ENCODE results near the gene GPR139.

The GPR139 gene

GRCh38 chr16:20073203-20074098 lies at the start of gene GPR139:
GPR139 (minus strand) TSS chr16:20073890; CDS start chr16:20073616, 274 bp downstream.
- Histone ChIP-seq H3K9me3 (ENCODE audit: control insufficient read depth, insufficient read depth, low read length) (peaks cover under 1% of the 10 kb centered on the region; the same call in 1 of the 2 replicates), H3K4me1 (ENCODE audit: insufficient read depth, low read length) (peaks cover 12% of the 10 kb centered on the region), H3K36me3 (ENCODE audit: insufficient read depth, low read length) (no peaks in the 10 kb centered on the region), H3K9ac (ENCODE audit: low read depth, low read length) (peak within 1 kb of the TSS; percentile 73)

GRCh38 chr16:20122011-20122410 lies 48.3 kb upstream of the GPR139 start:
- no peak overlapping the region for H3K9ac ChIP-seq (ENCODE audit: low read depth, low read length)
- 0 out of 2 replicates have a peak, but pooled peaks cover 5% of the 10 kb centered on the region for H3K9me3 ChIP-seq (ENCODE audit: control insufficient read depth, insufficient read depth, low read length)
- H3K4me1 ChIP-seq (ENCODE audit: insufficient read depth, low read length): no peaks in the 10 kb centered on the region
- H3K36me3 ChIP-seq (ENCODE audit: insufficient read depth, low read length): no peaks in the 10 kb centered on the region

GRCh38 chr16:20114356-20114755 lies 40.7 kb upstream of the GPR139 start:
- Histone ChIP-seq H3K9ac (ENCODE audit: low read depth, low read length) (no peak overlapping the region), H3K36me3 (ENCODE audit: insufficient read depth, low read length) (no peaks in the 10 kb centered on the region; the same call in 1 of the 2 replicates), H3K9me3 (ENCODE audit: control insufficient read depth, insufficient read depth, low read length) (0 out of 2 replicates have a peak, but pooled peaks cover 5% of the 10 kb centered on the region), H3K4me1 (ENCODE audit: insufficient read depth, low read length) (no peaks in the 10 kb centered on the region)

- Histone ChIP-seq H3K9ac (ENCODE audit: low read depth, low read length) (no peak overlapping the region), H3K4me1 (ENCODE audit: insufficient read depth, low read length) (no peaks in the 10 kb centered on the region), H3K36me3 (ENCODE audit: insufficient read depth, low read length) (no peaks in the 10 kb centered on the region; the same call in 1 of the 2 replicates), H3K9me3 (ENCODE audit: control insufficient read depth, insufficient read depth, low read length) (no peaks in the 10 kb centered on the region)
Measured at GRCh38 chr16:20111143-20111542, 37.5 kb upstream of the GPR139 start.

GRCh38 chr16:20107083-20107482 lies 33.4 kb upstream of the GPR139 start:
- Histone ChIP-seq H3K9me3 (ENCODE audit: control insufficient read depth, insufficient read depth, low read length) (no peaks in the 10 kb centered on the region), H3K9ac (ENCODE audit: low read depth, low read length) (no peak overlapping the region), H3K4me1 (ENCODE audit: insufficient read depth, low read length) (no peaks in the 10 kb centered on the region), H3K36me3 (ENCODE audit: insufficient read depth, low read length) (no peaks in the 10 kb centered on the region)

- no peak overlapping the region for H3K9ac ChIP-seq (ENCODE audit: low read depth, low read length)
Measured at GRCh38 chr16:20104563-20105183, 31.0 kb upstream of the GPR139 start.

GRCh38 chr16:20102521-20102920 lies 28.8 kb upstream of the GPR139 start:
- no peaks in the 10 kb centered on the region for H3K4me1 ChIP-seq (ENCODE audit: insufficient read depth, low read length)
- H3K9ac ChIP-seq (ENCODE audit: low read depth, low read length): no peak overlapping the region

More at GRCh38 chr16:20104563-20105183, 31.0 kb upstream of the GPR139 start:
- Histone ChIP-seq H3K4me1 (ENCODE audit: insufficient read depth, low read length) (no peaks in the 10 kb centered on the region), H3K9me3 (ENCODE audit: control insufficient read depth, insufficient read depth, low read length) (no peaks in the 10 kb centered on the region), H3K36me3 (ENCODE audit: insufficient read depth, low read length) (no peaks in the 10 kb centered on the region)

GRCh38 chr16:20102021-20102420 lies 28.3 kb upstream of the GPR139 start:
- no peak overlapping the region for H3K9ac ChIP-seq (ENCODE audit: low read depth, low read length)
- no peaks in the 10 kb centered on the region for H3K36me3 ChIP-seq (ENCODE audit: insufficient read depth, low read length)
- no peaks in the 10 kb centered on the region; the same call in 1 of the 2 replicates for H3K9me3 ChIP-seq (ENCODE audit: control insufficient read depth, insufficient read depth, low read length)
- H3K4me1 ChIP-seq (ENCODE audit: insufficient read depth, low read length): no peaks in the 10 kb centered on the region

More at GRCh38 chr16:20102521-20102920, 28.8 kb upstream of the GPR139 start:
- H3K9me3 ChIP-seq (ENCODE audit: control insufficient read depth, insufficient read depth, low read length): no peaks in the 10 kb centered on the region; the same call in 1 of the 2 replicates
- H3K36me3 ChIP-seq (ENCODE audit: insufficient read depth, low read length): no peaks in the 10 kb centered on the region

- Histone ChIP-seq H3K9ac (ENCODE audit: low read depth, low read length) (no peak overlapping the region), H3K4me1 (ENCODE audit: insufficient read depth, low read length) (no peaks in the 10 kb centered on the region), H3K36me3 (ENCODE audit: insufficient read depth, low read length) (no peaks in the 10 kb centered on the region), H3K9me3 (ENCODE audit: control insufficient read depth, insufficient read depth, low read length) (no peaks in the 10 kb centered on the region; the same call in 1 of the 2 replicates)
Measured at GRCh38 chr16:20099375-20099774, 25.7 kb upstream of the GPR139 start.

GRCh38 chr16:20094157-20094556 lies 20.5 kb upstream of the GPR139 start:
- Histone ChIP-seq H3K36me3 (ENCODE audit: insufficient read depth, low read length) (no peaks in the 10 kb centered on the region), H3K9ac (ENCODE audit: low read depth, low read length) (no peak overlapping the region)

GRCh38 chr16:20089246-20089965 lies 15.7 kb upstream of the GPR139 start:
- Histone ChIP-seq H3K36me3 (ENCODE audit: insufficient read depth, low read length) (no peaks in the 10 kb centered on the region), H3K9me3 (ENCODE audit: control insufficient read depth, insufficient read depth, low read length) (no peaks in the 10 kb centered on the region), H3K9ac (ENCODE audit: low read depth, low read length) (no peak overlapping the region), H3K4me1 (ENCODE audit: insufficient read depth, low read length) (no peaks in the 10 kb centered on the region)

More at GRCh38 chr16:20094157-20094556, 20.5 kb upstream of the GPR139 start:
- H3K9me3 ChIP-seq (ENCODE audit: control insufficient read depth, insufficient read depth, low read length): no peaks in the 10 kb centered on the region; the same call in 1 of the 2 replicates
- H3K4me1 ChIP-seq (ENCODE audit: insufficient read depth, low read length): no peaks in the 10 kb centered on the region

- Histone ChIP-seq H3K9ac (ENCODE audit: low read depth, low read length) (no peak overlapping the region), H3K4me1 (ENCODE audit: insufficient read depth, low read length) (no peaks in the 10 kb centered on the region), H3K9me3 (ENCODE audit: control insufficient read depth, insufficient read depth, low read length) (no peaks in the 10 kb centered on the region), H3K36me3 (ENCODE audit: insufficient read depth, low read length) (no peaks in the 10 kb centered on the region)
Measured at GRCh38 chr16:20084624-20085226, 11.0 kb upstream of the GPR139 start.

GRCh38 chr16:20079106-20079505 lies 5.4 kb upstream of the GPR139 start:
- Histone ChIP-seq H3K9ac (ENCODE audit: low read depth, low read length) (no peak overlapping the region), H3K9me3 (ENCODE audit: control insufficient read depth, insufficient read depth, low read length) (no peaks in the 10 kb centered on the region), H3K36me3 (ENCODE audit: insufficient read depth, low read length) (no peaks in the 10 kb centered on the region), H3K4me1 (ENCODE audit: insufficient read depth, low read length) (peaks cover 12% of the 10 kb centered on the region)

GRCh38 chr16:20075243-20075642 lies 1.6 kb upstream of the GPR139 start:
- no peak overlapping the region for H3K9ac ChIP-seq (ENCODE audit: low read depth, low read length)
- H3K36me3 ChIP-seq (ENCODE audit: insufficient read depth, low read length): no peaks in the 10 kb centered on the region
- H3K4me1 ChIP-seq (ENCODE audit: insufficient read depth, low read length): peaks cover 12% of the 10 kb centered on the region
- H3K9me3 ChIP-seq (ENCODE audit: control insufficient read depth, insufficient read depth, low read length): no peaks in the 10 kb centered on the region

Measured in ES-I3 (cell line).